Activated gamma-delta T cell (primary cell): ENCODE measurements around the gene TTC31.
"Not testable (repeated sequence)": the region's sequence is repeated elsewhere in the genome, so short reads cannot be mapped to it uniquely, and the experiment has no call there.

Experiments
- DNase-seq: peaks from one replicate; lab custom pipeline; 2025; lab: John Stamatoyannopoulos, UW
- total RNA-seq, 2 donors: gene quantifications; one replicate each; lab custom pipeline; 2026; lab: John Stamatoyannopoulos, UW

The TTC31 gene
- total RNA-seq, result 55.7 to 66.4 reads per million in 2 donors

GRCh38 chr2:74482801-74483674 lies at the start of gene TTC31, which contains the start of gene CCDC142:
TSS of gene TTC31 (plus strand) at chr2:74483081. CDS start at chr2:74483096, 15 bp downstream.
TSS of gene CCDC142 (minus strand) at chr2:74482998. CDS start at chr2:74482837, 161 bp downstream.
- DNase-seq, result peak; percentile 56

- DNase-seq, result no peak
Measured at GRCh38 chr2:74436111-74436805, 46.6 kb upstream of the TTC31 start.

- no peak for DNase-seq
Measured at GRCh38 chr2:74436848-74437695, 45.8 kb upstream of the TTC31 start.

GRCh38 chr2:74438248-74438647 lies 44.6 kb upstream of the TTC31 start:
- DNase-seq, result no peak

- DNase-seq, result no peak
Measured at GRCh38 chr2:74439373-74439772, 43.5 kb upstream of the TTC31 start.

GRCh38 chr2:74439803-74440377 lies 43.0 kb upstream of the TTC31 start:
- no peak for DNase-seq

DNA sequence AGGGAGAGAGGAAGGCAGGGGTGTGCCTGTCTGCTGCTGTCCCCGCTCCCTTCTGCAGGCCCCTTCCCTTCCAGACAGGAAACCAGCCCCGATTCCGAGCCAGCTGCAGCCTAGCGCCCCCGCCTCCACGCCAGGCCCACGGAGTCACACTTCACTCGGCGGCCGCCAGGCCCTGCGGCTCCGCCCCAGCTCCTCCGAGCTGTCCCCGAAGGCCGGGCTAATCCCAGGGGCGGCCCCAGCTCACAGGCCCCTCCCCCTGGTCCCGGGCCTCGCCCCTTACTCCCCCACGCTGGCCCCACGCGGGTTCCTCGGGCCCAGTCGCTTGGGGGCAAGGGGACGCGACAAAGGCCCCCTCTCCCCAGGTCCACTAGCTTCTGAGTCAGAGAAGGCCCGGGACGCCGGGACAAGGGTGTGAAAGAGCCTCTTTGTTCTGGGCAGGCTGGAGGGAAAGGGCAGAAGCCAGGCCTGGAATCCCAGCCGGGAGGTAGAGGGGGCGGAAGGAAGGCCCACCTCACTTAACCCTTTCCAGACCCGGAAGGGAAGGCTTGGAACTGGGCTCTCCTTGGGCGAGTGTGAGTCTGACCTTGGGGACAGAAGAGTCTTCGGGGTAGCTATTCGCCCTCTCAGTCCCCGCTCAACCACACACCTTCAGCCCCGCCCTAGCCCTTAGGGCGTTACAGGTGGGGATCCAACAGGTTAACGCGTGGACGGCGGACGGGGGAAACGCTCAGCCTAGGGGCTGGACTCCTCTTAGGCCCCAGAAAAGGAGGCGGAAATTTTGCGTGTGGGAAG lies 42.3 kb upstream of the TTC31 start:
- peak; percentile 29 for DNase-seq

DNA sequence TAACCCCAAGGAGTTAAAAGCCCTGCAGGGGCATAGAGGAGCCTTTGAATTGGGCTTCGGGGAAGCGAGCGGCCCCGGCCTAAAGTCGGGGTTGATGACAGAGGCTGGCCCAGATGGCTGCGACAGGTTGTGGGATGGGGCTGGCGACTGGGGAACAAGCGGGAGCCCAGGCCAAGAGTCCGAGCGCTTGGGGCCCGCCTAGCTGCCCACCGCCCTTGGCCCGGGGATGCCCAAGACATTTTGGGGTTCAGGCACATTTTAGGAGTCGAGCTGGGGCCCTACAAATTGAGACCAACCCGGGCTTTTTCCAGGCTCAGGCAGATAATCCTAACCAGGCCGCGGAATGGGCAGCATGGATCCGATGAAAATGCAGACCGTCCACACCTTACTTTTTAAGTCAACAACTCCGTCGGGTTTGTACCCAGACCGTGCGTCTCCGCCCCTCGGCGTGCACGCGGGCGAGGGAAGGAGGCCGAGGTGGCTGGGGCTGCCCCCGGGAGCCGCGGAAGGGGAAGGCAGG lies 41.7 kb upstream of the TTC31 start:
- DNase-seq, result no peak

DNA sequence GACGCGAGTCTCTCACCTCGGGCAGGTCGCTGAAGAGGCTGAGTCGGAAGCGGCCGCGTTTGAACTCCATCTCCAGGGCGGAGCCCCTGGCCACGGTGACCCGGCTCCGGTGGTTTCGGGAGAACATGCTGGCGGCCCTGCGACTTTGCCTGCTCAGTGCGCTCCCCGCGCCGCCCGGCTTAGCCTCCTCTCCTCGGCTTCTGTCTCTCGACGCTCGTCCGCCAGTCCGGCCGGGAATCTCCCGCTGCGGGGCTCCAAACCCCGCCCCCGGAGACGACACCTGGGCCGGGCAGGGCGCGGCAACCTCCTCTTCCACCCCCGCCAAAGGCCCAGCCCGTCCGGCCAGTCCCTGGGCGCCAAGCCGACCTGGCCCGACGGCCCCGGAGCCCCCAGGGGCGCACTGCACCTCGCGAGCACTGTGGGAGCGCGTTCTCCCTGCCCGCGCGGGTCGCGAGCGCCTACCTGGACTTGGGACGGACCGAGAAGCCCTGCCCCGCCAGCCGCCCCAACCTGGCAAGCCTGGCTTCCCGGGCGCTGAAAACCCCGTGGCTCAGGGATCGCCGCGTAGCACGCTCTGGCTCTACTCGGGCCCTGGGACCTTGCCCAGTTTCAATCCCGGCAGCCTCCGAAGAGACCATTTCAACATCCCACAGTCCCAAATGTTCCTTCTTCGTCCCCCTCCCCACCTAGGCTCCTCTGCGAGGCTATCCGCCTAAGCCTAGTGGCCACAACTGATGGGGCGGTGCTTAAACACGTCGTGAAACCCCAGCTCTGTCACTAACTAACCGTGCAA lies 41.0 kb upstream of the TTC31 start, which contains the start of gene RTKN:
RTKN (minus strand) TSS at position 248 of the 793 bp plus-strand sequence; CDS start at position 127, 121 bp downstream.
- DNase-seq, result peak; percentile 30

- not testable (repeated sequence) for DNase-seq
Measured at GRCh38 chr2:74442483-74443297, 40.2 kb upstream of the TTC31 start.

DNA sequence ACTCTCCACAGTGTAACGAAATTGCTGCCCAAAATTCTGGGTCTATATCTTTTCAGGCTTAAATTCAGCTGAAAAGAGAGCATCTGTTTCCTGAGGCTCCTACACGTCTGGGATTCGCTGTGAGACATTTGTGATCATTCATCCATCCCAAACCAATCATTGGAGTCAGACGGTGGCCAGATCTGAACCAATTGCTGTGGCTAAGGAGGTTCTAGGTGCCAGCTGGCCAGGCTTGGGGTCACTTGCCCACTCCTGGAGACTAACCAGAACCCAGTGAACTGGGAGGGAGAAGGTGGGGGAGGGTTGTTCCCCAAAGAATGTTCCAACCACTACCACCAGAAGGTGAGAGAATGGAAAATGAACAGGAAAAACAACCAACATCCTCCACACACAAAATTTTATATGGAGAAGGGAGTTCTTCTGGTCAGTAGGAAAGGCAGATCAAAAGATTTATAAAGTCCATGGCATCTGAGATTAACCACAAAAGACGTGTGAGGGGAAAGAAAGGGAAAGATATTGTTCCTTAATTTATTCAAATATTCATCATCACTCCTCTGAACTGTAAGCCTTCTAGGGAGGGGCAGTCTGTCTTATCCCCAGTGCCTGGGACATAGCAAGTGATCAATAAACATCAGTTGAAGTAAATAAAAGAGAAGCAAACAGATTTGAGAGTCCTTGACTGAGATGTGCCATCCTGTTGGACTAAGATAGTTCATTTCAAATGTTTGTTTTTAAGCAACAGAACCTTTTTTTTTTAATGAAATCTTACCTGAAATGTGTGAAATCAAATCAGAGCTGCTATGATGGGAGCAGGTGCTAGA lies 38.2 kb upstream of the TTC31 start:
- DNase-seq, result no peak

DNA sequence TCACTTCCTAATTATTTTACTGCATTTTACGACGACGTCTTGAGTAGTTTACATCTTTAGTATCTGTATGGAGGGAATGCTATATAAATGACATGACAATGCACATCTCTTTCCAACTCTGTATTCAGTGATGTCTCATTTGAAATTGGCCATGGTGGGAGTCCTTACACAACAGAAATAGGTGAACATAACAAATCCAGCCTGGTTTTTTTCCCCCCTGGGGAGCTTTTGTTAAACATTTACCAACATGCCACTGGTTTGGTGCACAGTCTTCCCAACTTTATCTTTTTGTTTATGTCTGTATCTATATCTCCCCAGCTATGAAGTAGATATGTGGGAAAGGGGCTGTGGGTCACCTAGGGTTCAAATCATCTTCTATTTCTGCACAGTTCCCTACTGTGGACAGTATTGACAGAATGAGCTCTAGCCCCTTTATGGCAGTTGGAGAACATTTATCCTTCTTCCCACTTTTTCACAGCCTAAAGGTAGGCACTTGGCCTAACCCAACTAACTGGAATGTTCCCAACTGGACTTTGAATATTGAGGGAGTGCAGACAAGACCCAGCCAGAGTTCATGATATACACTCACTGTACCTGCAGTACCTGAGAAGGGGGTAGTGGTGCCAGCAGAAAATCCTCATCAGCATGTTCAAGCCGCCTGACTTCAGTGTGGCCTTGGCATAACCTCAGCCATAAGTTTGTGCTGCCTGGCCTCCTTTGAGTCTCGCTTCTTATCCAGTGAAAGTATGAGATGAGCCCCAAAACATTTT lies 35.5 kb upstream of the TTC31 start:
- DNase-seq, result no peak

DNA sequence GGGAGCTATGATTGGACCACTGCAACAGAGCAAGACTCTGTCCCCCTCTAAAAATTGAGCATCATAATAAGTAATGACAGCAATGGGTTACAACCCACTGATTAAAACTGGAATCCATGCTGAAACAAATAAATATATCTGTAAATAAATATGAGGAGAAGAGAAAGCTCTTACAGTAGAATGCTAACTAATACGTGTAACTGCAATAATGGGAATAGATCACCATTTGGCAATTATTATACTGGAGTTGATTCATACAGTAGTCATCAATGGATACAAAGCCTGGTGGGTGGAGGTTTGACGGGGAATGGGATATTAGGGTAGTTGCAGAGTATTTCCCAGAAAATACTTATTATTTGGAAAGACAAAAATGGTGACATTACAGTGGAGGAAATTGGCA lies 34.1 kb upstream of the TTC31 start:
- no peak for DNase-seq

DNA sequence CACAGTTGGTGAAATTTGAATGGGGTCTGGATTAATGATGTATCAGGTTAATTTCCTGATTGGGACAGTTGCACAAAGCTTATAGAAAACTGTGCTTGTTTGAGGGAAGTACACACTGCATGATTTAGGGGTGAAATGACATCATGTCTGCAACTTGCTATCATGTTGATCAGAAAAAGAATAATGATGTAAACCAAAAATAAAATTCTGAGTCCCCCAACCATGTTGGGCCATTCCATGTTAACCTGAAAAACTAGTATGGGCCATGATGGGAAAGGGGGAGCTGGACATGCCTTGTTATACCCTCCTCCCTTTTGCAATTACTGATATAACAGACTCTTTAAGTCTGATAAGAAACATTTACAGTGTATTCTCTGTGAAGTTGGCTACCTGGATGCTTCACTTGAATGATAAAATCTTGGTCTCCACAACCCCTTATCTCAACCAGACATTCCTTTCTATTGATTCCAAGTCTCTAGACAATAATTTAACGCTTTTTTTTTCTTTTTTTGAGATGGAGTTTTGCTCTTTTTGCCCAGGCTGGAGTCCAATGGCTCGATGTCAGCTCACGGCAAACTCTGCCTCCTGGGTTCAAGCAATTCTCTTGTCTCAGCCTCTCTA lies 32.2 kb upstream of the TTC31 start:
- no peak for DNase-seq

DNA sequence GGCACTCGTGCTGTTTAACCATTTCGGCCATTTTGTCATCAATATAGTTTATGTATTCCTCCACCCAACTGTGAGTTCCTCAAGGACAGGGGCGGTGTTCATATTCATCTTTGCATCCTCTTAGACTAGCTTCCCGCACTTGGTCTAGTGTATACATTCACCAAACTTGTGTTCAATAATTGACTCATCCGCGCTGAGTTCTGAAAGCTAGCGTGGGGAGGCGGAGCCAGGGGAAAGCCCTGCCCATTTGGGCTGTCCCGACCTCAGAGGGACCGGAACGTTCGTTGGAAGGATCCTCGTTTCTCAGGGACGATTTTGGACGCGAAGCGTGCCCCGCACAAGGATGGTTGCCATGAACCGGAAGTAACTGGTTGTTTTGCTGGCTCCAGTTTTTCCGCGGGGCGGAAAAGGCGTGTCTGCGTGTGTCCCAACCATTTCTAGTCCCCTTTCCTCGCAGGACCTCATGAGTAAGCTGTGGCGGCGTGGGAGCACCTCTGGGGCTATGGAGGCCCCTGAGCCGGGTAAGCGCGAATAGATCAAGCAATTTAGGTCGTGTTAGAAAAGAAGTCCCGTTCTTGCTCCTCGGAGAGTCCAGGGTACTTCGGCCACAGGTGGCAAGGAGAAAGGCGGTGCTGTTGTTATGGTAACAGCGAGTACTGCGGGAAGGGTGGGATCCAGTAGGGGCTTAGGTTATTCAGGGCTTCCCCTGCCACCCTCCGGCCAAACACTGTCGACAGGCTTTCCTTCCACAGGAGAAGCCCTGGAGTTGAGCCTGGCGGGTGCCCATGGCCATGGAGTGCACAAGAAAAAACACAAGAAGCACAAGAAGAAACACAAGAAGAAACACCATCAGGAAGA lies 28.0 kb upstream of the TTC31 start, which contains the start of gene INO80B:
INO80B (plus strand) TSS at position 434 of the 858 bp plus-strand sequence; CDS start at position 464, 30 bp downstream.
- DNase-seq, result peak; percentile 49
